HFFc6 (cell line): ENCODE data around the gene CCM2L. TPM values are rescaled to one million over a fixed set of nuclear protein-coding genes. Genes with fewer than 3 reads are reported as not detected.

Experiments used
- DNase-seq: peaks from one replicate; pipeline ENCODE4 v3.0.0-alpha.2; 2018
- H3K27ac Mint-ChIP-seq: 2 replicates; pipeline ENCODE4 v1.8.0; 2020; ENCODE audit warnings: mild to moderate bottlenecking, mixed read lengths
- H3K27me3 Mint-ChIP-seq: 2 replicates; pipeline ENCODE4 v1.8.0; 2021; ENCODE audit warnings: mild to moderate bottlenecking, moderate library complexity, mixed read lengths; ENCODE audit not compliant: insufficient read depth
- H3K36me3 Mint-ChIP-seq: 2 replicates; pipeline ENCODE4 v1.8.0; 2021; ENCODE audit warnings: low read depth, mixed read lengths
- H3K4me1 Mint-ChIP-seq: 2 replicates; pipeline ENCODE4 v1.8.0; 2020; ENCODE audit warnings: low read depth, mixed read lengths
- H3K4me3 Mint-ChIP-seq: 2 replicates; pipeline ENCODE4 v1.8.0; 2020; ENCODE audit warnings: mild to moderate bottlenecking, moderate library complexity, mixed read lengths
- H3K9me3 Mint-ChIP-seq: 2 replicates; pipeline ENCODE4 v1.8.0; 2020; ENCODE audit warnings: mild to moderate bottlenecking, mixed read lengths
- CTCF ChIP-seq: fragments of 200-600 bp; sonication (generic); IDR thresholded peaks from 2 replicates; pipeline ENCODE4 v1.5.0; 2021; ENCODE audit warnings: antibody characterized with exemption, mild to moderate bottlenecking
- total RNA-seq, 6 experiments: library from RNA; stranded (reverse); fragmentation: NEBNext Ultra II Directional; extraction: Animal tissue kit (Norgen Biotek cat#: 25700); gene quantifications; 2 replicates in 1 of 6; 3 replicates in 5 of 6; pipeline ENCODE4 v1.2.3, GENCODE V29; 2021

CCM2L gene
- total RNA-seq, 6 experiments from 2014 or later, result not detected

- no peak for TF ChIP-seq CTCF
- Mint-ChIP-seq H3K36me3 (no peaks in the 10 kb centered on the region), H3K9me3 (no peaks in the 10 kb centered on the region), H3K27me3 (peaks cover 51% of the 10 kb centered on the region), H3K4me1 (no peaks in the 10 kb centered on the region), H3K27ac (no peak overlapping the region), H3K4me3 (no peak overlapping the region)
- DNase-seq, result no peak
Observed at GRCh38 chr20:32036252-32036651, 26.0 kb downstream of the CCM2L start.

GRCh38 chr20:32036716-32037485, 26.7 kb downstream of the CCM2L start:
- no peaks in the 10 kb centered on the region for H3K9me3 Mint-ChIP-seq
- no peaks in the 10 kb centered on the region for H3K36me3 Mint-ChIP-seq
- no peak overlapping the region for H3K4me3 Mint-ChIP-seq
- H3K4me1 Mint-ChIP-seq, result no peaks in the 10 kb centered on the region
- peaks cover 52% of the 10 kb centered on the region for H3K27me3 Mint-ChIP-seq
- no peak overlapping the region for H3K27ac Mint-ChIP-seq
- no peak for DNase-seq
- no peak for TF ChIP-seq CTCF

DNA sequence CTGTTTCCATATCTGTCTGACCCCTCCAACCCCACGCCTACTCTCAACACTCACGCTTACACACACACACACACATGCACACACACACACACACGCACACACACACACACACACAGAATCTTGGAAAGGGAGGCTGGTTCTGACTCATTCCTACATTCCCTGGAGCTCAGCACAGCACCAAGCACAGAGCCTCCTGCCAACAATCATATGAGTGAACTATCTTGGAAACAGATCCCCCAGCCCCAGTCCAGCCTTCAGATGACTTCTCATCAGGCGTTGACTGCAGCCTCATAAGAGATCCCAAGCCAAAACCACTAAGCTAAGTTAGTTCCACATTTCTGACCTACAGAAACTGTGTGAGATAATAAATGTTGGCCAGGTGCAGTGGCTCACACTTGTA, 27.7 kb downstream of the CCM2L start:
- H3K36me3 Mint-ChIP-seq, result no peaks in the 10 kb centered on the region
- peak; percentile 42 for DNase-seq
- no peak overlapping the region for H3K27ac Mint-ChIP-seq
- no peaks in the 10 kb centered on the region for H3K4me1 Mint-ChIP-seq
- peaks cover 54% of the 10 kb centered on the region for H3K27me3 Mint-ChIP-seq
- H3K9me3 Mint-ChIP-seq, result no peaks in the 10 kb centered on the region
- TF ChIP-seq CTCF, result no peak
- no peak overlapping the region for H3K4me3 Mint-ChIP-seq

- Mint-ChIP-seq H3K4me1 (no peaks in the 10 kb centered on the region), H3K27me3 (peaks cover 37% of the 10 kb centered on the region), H3K27ac (no peak overlapping the region), H3K9me3 (no peaks in the 10 kb centered on the region), H3K36me3 (no peaks in the 10 kb centered on the region), H3K4me3 (no peak overlapping the region)
- no peak for TF ChIP-seq CTCF
- no peak for DNase-seq
Observed at GRCh38 chr20:32040142-32040953, 30.1 kb downstream of the CCM2L start.

DNA sequence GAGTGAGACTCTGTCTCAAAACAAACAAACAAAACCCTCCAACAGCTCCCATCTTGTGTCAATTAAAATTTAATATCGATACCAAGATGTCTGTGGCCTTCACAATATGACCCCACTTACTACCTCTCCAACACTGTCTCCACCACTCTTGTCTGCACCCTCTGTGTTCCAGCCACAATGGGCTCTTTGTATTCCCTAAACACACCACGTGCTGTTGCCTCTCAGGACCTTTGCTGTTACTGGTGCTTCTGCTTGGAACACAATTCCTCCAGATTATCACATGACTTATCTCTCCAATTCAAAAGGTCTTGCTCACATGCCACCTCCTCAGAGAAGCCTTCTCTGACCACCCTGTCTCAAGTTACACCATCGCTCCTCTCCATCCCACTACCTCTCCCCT, 35.8 kb downstream of the CCM2L start:
- Mint-ChIP-seq H3K4me3 (no peak overlapping the region), H3K27ac (no peak overlapping the region)

More for the DNA sequence above, 35.8 kb downstream of the CCM2L start:
- no peak for TF ChIP-seq CTCF
- Mint-ChIP-seq H3K27me3 (peaks cover 22% of the 10 kb centered on the region), H3K36me3 (no peaks in the 10 kb centered on the region), H3K9me3 (no peaks in the 10 kb centered on the region), H3K4me1 (no peaks in the 10 kb centered on the region)
- DNase-seq, result no peak
